Liver (tissue), 9 donors: Measurements from ENCODE around the gene MLLT3. TPM values are rescaled to one million over a fixed set of nuclear protein-coding genes. Genes with fewer than 3 reads are reported as not detected.

Source experiments
- DNase-seq: peaks from one replicate; pipeline ENCODE4 v3.0.0-alpha.2; 2017; ENCODE audit warnings: low spot score
- H3K27ac ChIP-seq, 2 donors: one replicate each; pipeline ENCODE4 v1.7.0; 2013; ENCODE audit warnings: inconsistent platforms in 2 of 2, low read length in 2 of 2, control low read depth in 1 of 2, low read depth in 1 of 2, mild to moderate bottlenecking in 1 of 2
- H3K27me3 ChIP-seq, 4 donors: one replicate each; pipeline versions ENCODE4 v1.6.1 to v1.7.0; 2013; ENCODE audit warnings: low read length in 3 of 4, inconsistent platforms in 1 of 4, mild to moderate bottlenecking in 1 of 4, moderate library complexity in 1 of 4; ENCODE audit not compliant: control insufficient read depth in 4 of 4, insufficient read depth in 4 of 4
- H3K36me3 ChIP-seq, 4 donors: one replicate each; pipeline versions ENCODE4 v1.6.1 to v1.7.0; 2013; ENCODE audit warnings: low read length in 3 of 4, mild to moderate bottlenecking in 3 of 4, low read depth in 1 of 4, moderate library complexity in 1 of 4; ENCODE audit not compliant: control insufficient read depth in 4 of 4, insufficient read depth in 3 of 4
- H3K4me1 ChIP-seq, 4 donors: one replicate each; pipeline versions ENCODE4 v1.6.1 to v1.7.0; 2013; ENCODE audit warnings: low read length in 3 of 4, mild to moderate bottlenecking in 3 of 4, moderate library complexity in 1 of 4; ENCODE audit not compliant: control insufficient read depth in 4 of 4, insufficient read depth in 4 of 4
- H3K4me3 ChIP-seq, 3 donors: one replicate each; pipeline versions ENCODE4 v1.6.1 to v1.7.0; 2013; ENCODE audit warnings: low read length in 3 of 3, control low read depth in 1 of 3, low read depth in 1 of 3, mild to moderate bottlenecking in 1 of 3
- H3K9ac ChIP-seq, 2 donors: one replicate each; pipeline ENCODE4 v1.7.0; 2013; ENCODE audit warnings: low read length in 2 of 2, mild to moderate bottlenecking in 2 of 2, moderate library complexity in 2 of 2, control low read depth in 1 of 2, low read depth in 1 of 2
- H3K9me3 ChIP-seq, 4 donors: one replicate each; pipeline versions ENCODE4 v1.6.1 to v1.7.0; 2013; ENCODE audit warnings: low read length in 3 of 4; ENCODE audit not compliant: control insufficient read depth in 4 of 4
- EGR1 ChIP-seq, 2 donors: IDR thresholded peaks; 2 replicates each; pipeline ENCODE4 v1.6.1; 2016 to 2018; ENCODE audit warnings: antibody characterized with exemption in 2 of 2, low read depth in 2 of 2
- FOXA1 ChIP-seq: IDR thresholded peaks from 2 replicates; pipeline ENCODE4 v1.6.1; 2016; ENCODE audit warnings: antibody characterized with exemption
- FOXA2 ChIP-seq: IDR thresholded peaks from 2 replicates; pipeline ENCODE4 v1.6.1; 2016; ENCODE audit warnings: antibody characterized with exemption
- GABPA ChIP-seq, 2 donors: IDR thresholded peaks in 1 of 2; conservative IDR thresholded peaks in 1 of 2; 2 replicates each; pipeline ENCODE4 v1.6.1; 2016; ENCODE audit warnings: antibody characterized with exemption in 2 of 2, mild to moderate bottlenecking in 1 of 2, moderate library complexity in 1 of 2
- HNF4A ChIP-seq, 2 donors: conservative IDR thresholded peaks; 2 replicates each; pipeline ENCODE4 v1.6.1; 2016; ENCODE audit warnings: antibody characterized with exemption in 2 of 2, mild to moderate bottlenecking in 2 of 2
- HNF4G ChIP-seq: IDR thresholded peaks from 2 replicates; pipeline ENCODE4 v1.6.1; 2016; ENCODE audit warnings: antibody characterized with exemption
- JUND ChIP-seq, 2 donors: IDR thresholded peaks; 2 replicates each; pipeline ENCODE4 v1.6.1; 2016; ENCODE audit warnings: antibody characterized with exemption in 2 of 2
- NR2F2 ChIP-seq: IDR thresholded peaks from 2 replicates; pipeline ENCODE4 v1.6.1; 2016; ENCODE audit warnings: antibody characterized with exemption
- RAD21 ChIP-seq, 2 donors: IDR thresholded peaks; 2 replicates each; pipeline ENCODE4 v1.6.1; 2016; ENCODE audit warnings: antibody characterized with exemption in 2 of 2, mild to moderate bottlenecking in 2 of 2
- RXRA ChIP-seq, 2 donors: IDR thresholded peaks; 2 replicates each; pipeline ENCODE4 v1.6.1; 2017 to 2018; ENCODE audit warnings: antibody characterized with exemption in 2 of 2, mild to moderate bottlenecking in 1 of 2
- SP1 ChIP-seq: IDR thresholded peaks from 2 replicates; pipeline ENCODE4 v1.6.1; 2018; ENCODE audit warnings: antibody characterized with exemption, mild to moderate bottlenecking
- TAF1 ChIP-seq: conservative IDR thresholded peaks from 2 replicates; pipeline ENCODE4 v1.6.1; 2016; ENCODE audit warnings: antibody characterized with exemption, mild to moderate bottlenecking
- YY1 ChIP-seq: IDR thresholded peaks from 2 replicates; pipeline ENCODE4 v1.6.1; 2016; ENCODE audit warnings: antibody characterized with exemption, mild to moderate bottlenecking
- WGBS: extraction: QIAGEN DNeasy Blood & Tissue Kit; methylation state at CpG from one replicate; pipeline ENCODE4 v1.1.7; 2013; 5-methylcytosine and 5-hydroxymethylcytosine counted together
- polyA plus RNA-seq, 2 donors: library from polyadenylated mRNA; stranded (reverse) in 1 of 2; unstranded in 1 of 2; fragments of 200-250 nt in 1 of 2; fragments of >200 nt in 1 of 2; fragmentation: Nextera tagmentation in 1 of 2; extraction: Ambion mirVana in 1 of 2; gene quantifications; one replicate each; pipeline versions ENCODE4 v1.2.1 to v1.2.3, GENCODE V29; 2013 to 2015
- total RNA-seq, 2 donors: library from RNA; depleted of rRNA; stranded (reverse); fragments of >200 nt; gene quantifications; one replicate each; pipeline ENCODE4 v1.2.3, GENCODE V29; 2014
- TF ChIP-seq, protein P1 (sequence below): IDR thresholded peaks from 2 replicates; pipeline ENCODE4 v1.6.1; 2016; ENCODE audit warnings: antibody characterized with exemption
- TF ChIP-seq, protein P2 (sequence below): IDR thresholded peaks from 2 replicates; pipeline ENCODE4 v1.6.1; 2016; ENCODE audit warnings: antibody characterized with exemption
- TF ChIP-seq, protein P3 (sequence below): IDR thresholded peaks from 2 replicates; pipeline ENCODE4 v1.6.1; 2016; ENCODE audit warnings: antibody characterized with exemption, mild to moderate bottlenecking
- TF ChIP-seq, protein P4 (sequence below): fragments of 150-350 bp; IDR thresholded peaks from 2 replicates; pipeline ENCODE4 v1.5.1; 2017; ENCODE audit warnings: improper control_type of control experiment, low read depth, low read length; ENCODE audit not compliant: missing input control
- TF ChIP-seq, protein P5 (sequence below): IDR thresholded peaks from 2 replicates; pipeline ENCODE4 v1.6.1; 2016; ENCODE audit warnings: antibody characterized with exemption
- donor health status: healthy.
- donor health status: healthy.
- donor health status: healthy.
- donor health status: healthy.
- donor health status: healthy.

The MLLT3 gene
- total and polyA plus RNA-seq, 4 donors: 0.79 to 25.5 (median 1.3) TPM

DNA sequence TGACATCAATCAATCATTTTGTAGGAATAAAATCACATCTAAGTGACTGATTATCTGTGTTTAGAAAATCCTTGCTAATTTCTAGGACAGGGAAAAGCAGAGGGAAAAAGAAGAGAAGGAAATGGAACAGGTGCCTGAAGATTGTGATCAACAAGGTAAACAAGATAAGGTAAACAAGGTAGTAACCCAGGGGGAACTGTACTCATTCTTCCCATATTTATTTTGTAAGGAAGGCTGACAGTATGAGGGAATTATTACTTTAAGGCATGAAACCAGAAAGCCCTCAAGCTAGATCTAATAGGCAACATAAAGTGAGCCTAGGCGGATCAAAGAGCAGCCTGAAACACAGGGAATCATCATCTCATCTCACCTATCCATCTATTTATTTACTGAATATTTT, 231.1 kb downstream of the MLLT3 start:
- Histone ChIP-seq H3K27ac (no peak overlapping the region), H3K4me3 (no peak overlapping the region), H3K27me3 (no peaks in the 10 kb centered on the region), H3K36me3 (no peaks in the 10 kb centered on the region), H3K4me1 (peaks cover 0 to 11% (median 4%) of the 10 kb centered on the region in 4 donors), H3K9me3 (no peaks in the 10 kb centered on the region), H3K9ac (no peak overlapping the region)
- 92% methylated on average over 1 of the region's 1 CpG for WGBS
- DNase-seq: no peak
- TF ChIP-seq, protein P1, sequence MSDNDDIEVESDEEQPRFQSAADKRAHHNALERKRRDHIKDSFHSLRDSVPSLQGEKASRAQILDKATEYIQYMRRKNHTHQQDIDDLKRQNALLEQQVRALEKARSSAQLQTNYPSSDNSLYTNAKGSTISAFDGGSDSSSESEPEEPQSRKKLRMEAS: no peak
- TF ChIP-seq FOXA1: no peak
- TF ChIP-seq, protein P2, sequence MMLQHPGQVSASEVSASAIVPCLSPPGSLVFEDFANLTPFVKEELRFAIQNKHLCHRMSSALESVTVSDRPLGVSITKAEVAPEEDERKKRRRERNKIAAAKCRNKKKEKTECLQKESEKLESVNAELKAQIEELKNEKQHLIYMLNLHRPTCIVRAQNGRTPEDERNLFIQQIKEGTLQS: no peak
- peak; percentile 57 for TF ChIP-seq FOXA2
- no peak for TF ChIP-seq HNF4G
- no peak for TF ChIP-seq TAF1
- TF ChIP-seq HNF4A (conservative IDR thresholded peaks at IDR 0.05): no peak
- TF ChIP-seq, protein P3, sequence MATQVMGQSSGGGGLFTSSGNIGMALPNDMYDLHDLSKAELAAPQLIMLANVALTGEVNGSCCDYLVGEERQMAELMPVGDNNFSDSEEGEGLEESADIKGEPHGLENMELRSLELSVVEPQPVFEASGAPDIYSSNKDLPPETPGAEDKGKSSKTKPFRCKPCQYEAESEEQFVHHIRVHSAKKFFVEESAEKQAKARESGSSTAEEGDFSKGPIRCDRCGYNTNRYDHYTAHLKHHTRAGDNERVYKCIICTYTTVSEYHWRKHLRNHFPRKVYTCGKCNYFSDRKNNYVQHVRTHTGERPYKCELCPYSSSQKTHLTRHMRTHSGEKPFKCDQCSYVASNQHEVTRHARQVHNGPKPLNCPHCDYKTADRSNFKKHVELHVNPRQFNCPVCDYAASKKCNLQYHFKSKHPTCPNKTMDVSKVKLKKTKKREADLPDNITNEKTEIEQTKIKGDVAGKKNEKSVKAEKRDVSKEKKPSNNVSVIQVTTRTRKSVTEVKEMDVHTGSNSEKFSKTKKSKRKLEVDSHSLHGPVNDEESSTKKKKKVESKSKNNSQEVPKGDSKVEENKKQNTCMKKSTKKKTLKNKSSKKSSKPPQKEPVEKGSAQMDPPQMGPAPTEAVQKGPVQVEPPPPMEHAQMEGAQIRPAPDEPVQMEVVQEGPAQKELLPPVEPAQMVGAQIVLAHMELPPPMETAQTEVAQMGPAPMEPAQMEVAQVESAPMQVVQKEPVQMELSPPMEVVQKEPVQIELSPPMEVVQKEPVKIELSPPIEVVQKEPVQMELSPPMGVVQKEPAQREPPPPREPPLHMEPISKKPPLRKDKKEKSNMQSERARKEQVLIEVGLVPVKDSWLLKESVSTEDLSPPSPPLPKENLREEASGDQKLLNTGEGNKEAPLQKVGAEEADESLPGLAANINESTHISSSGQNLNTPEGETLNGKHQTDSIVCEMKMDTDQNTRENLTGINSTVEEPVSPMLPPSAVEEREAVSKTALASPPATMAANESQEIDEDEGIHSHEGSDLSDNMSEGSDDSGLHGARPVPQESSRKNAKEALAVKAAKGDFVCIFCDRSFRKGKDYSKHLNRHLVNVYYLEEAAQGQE: no peak

DNA sequence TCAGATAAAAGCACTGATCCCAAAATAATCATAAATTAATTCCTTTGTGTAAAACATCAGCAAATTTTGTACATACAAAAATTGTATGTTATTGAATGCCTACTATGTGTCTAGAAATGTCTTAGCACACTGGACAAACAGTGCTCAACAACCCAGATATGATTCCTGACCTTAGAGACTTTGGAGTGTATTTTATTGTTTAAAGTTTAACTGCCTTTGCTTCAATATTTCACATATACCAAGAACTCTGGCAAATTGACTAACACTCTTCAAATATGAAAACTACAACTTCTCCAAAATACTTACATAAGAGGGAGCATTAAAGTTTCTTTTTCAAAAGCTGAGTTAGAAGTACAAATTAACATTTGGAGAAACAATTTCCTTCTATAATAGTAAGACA, 231.9 kb downstream of the MLLT3 start:
- Histone ChIP-seq H3K27ac (no peak overlapping the region), H3K4me1 (peaks cover 0 to 11% (median 4%) of the 10 kb centered on the region in 4 donors)

More for the DNA sequence above, 231.9 kb downstream of the MLLT3 start:
- no peak overlapping the region for H3K4me3 ChIP-seq
- H3K9ac ChIP-seq: peak overlapping the region in 1 of 2 donors; percentile 34
- no peaks in the 10 kb centered on the region for H3K9me3 ChIP-seq
- H3K27me3 ChIP-seq: no peaks in the 10 kb centered on the region
- no peak for TF ChIP-seq RXRA (IDR thresholded peaks at IDR 0.05)
- TF ChIP-seq TAF1: no peak
- TF ChIP-seq JUND (IDR thresholded peaks at IDR 0.05): no peak
- TF ChIP-seq RAD21 (IDR thresholded peaks at IDR 0.05): no peak
- TF ChIP-seq, protein P4, sequence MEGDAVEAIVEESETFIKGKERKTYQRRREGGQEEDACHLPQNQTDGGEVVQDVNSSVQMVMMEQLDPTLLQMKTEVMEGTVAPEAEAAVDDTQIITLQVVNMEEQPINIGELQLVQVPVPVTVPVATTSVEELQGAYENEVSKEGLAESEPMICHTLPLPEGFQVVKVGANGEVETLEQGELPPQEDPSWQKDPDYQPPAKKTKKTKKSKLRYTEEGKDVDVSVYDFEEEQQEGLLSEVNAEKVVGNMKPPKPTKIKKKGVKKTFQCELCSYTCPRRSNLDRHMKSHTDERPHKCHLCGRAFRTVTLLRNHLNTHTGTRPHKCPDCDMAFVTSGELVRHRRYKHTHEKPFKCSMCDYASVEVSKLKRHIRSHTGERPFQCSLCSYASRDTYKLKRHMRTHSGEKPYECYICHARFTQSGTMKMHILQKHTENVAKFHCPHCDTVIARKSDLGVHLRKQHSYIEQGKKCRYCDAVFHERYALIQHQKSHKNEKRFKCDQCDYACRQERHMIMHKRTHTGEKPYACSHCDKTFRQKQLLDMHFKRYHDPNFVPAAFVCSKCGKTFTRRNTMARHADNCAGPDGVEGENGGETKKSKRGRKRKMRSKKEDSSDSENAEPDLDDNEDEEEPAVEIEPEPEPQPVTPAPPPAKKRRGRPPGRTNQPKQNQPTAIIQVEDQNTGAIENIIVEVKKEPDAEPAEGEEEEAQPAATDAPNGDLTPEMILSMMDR: no peak
- TF ChIP-seq, protein P2: no peak
- TF ChIP-seq SP1: no peak
- no peak for TF ChIP-seq FOXA2
- TF ChIP-seq EGR1 (IDR thresholded peaks at IDR 0.05; ENCODE audit: low read depth in 2 of 2): no peak
- no peak for TF ChIP-seq HNF4G
- no peak for TF ChIP-seq YY1
- no peak for TF ChIP-seq NR2F2
- TF ChIP-seq GABPA (IDR thresholded peaks at IDR 0.05 in 1 of 2, conservative IDR thresholded peaks at IDR 0.05 in 1 of 2): no peak
- TF ChIP-seq, protein P3: no peak
- TF ChIP-seq, protein P1: no peak
- TF ChIP-seq, protein P5, sequence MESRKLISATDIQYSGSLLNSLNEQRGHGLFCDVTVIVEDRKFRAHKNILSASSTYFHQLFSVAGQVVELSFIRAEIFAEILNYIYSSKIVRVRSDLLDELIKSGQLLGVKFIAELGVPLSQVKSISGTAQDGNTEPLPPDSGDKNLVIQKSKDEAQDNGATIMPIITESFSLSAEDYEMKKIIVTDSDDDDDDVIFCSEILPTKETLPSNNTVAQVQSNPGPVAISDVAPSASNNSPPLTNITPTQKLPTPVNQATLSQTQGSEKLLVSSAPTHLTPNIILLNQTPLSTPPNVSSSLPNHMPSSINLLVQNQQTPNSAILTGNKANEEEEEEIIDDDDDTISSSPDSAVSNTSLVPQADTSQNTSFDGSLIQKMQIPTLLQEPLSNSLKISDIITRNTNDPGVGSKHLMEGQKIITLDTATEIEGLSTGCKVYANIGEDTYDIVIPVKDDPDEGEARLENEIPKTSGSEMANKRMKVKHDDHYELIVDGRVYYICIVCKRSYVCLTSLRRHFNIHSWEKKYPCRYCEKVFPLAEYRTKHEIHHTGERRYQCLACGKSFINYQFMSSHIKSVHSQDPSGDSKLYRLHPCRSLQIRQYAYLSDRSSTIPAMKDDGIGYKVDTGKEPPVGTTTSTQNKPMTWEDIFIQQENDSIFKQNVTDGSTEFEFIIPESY: no peak
- TF ChIP-seq HNF4A (conservative IDR thresholded peaks at IDR 0.05): no peak
- TF ChIP-seq FOXA1: no peak
- H3K36me3 ChIP-seq: no peaks in the 10 kb centered on the region
- DNase-seq: no peak
